Stimulated activated CD4-positive, alpha-beta T cell treated with anti-CD3 and anti-CD28 coated beads, Interleukin-12 subunit alpha, Interleukin-12 subunit beta, amount 100 ng/mL, for 4 hours (primary cell): ENCODE measurements around the gene KCNQ1OT1.
"Not testable (repeated sequence)": the region's sequence is repeated elsewhere in the genome, so short reads cannot be mapped to it uniquely, and the experiment has no call there.

Experiments used
- DNase-seq: peaks from one replicate; pipeline ENCODE4 v3.0.0-alpha.2; 2020

The KCNQ1OT1 gene

DNA sequence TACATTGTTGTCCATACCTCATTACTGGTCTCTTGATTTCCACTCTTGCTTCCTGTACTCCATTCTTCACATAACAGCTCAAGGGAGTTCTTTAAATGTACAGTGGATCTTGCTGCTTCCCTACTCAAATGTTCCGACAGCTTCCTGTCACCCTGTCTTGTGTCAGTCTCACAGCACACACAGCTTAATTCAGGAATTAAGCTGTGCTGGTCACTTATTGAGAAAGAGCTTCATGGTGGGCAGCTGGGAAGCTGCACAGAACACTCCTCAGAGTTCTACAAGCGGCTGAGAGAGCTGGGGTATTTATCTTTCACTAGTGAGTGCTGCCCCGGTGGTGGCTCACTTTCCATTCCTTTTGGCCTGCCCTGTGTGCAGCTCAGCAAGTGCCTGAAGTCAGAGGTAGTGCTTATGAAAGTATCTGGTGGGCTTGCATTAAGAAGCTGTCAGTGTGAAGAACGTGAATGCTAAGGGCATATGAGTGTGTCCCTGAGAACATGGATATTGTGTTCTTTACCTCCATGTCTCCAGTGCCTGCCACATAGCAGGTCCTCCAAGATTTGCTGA lies 48.7 kb downstream of the KCNQ1OT1 start:
- no peak for DNase-seq

DNA sequence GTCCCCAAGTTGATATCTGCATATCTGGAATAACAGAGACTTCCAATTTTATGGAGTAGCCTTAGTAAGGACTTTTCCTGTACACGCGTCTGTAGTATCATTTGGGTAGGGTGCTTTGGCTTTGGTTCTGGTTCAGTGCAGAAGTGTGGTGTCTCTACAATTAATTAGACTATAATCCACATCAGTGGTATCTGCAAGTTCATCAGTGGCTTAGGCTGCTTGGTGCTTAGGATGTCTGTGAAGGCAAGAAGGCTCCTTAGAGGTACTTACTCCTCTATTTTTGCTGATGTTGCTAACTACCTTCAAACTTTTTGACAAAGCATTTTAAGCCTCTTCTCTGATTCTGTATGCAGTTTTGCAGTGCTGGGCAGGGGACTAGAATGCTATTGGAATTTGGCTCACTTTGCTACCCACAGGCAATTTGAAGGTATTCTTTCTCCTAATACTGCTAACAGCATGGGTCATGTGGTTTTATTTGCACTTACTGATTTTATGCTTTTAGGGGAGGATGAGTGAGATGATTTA lies 49.4 kb downstream of the KCNQ1OT1 start:
- no peak for DNase-seq

DNA sequence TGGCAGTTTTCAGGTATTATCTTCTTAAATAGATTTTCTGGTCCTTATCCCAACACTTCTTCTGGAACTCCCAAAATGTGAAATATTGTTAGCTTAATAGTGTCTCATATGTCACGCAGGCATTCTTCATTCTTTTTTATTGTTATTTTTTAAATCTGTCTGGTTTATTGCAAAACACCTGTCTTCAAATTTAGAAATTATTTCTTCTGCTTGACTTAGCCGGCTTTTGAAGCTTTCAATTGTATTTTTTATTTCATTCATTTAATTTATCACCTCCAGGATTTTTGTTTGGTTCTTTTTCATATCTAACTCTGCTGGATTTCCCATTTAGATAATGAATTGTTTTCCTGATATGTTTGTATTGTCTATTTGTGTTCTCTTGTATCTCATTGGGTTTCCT lies 49.9 kb downstream of the KCNQ1OT1 start:
- no peak for DNase-seq

DNA sequence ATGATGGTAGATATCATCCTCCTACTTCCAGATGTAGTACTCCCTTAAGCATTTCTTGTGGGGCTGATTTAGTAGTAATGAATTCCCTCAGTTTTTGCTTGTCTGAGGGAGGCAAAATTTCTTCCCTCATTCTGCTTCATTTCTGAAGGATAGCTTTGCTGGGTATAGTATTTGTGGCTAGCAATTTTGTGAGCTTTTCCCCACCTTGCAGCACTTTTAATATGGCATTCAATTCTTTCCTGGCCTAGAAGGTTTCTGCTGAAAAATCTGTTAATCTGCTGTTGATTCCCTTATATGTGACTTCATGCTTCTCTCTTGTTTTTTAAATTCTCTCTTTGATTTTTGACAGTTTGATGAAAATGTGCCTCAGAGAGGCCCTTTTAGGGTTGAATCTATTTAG lies 50.4 kb downstream of the KCNQ1OT1 start:
- DNase-seq = no peak

DNA sequence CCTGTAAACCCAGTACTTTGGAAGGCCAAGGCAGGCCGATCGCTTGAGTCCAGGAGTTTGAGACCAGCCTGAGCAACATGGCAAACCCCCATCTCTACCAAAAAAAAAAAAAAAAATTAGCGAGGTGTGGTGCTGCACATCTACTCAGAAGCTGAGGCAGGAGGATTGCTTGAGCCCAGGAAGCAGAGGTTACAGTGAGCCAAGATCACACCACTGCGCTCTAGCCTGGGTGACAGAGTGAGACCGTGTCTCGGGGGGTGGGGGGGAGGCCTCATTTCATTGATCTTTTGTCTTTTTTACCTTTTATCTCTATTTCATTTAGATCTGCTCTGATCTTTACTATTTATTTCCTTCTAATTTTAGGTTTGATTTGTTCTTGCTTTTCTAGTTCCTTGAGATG lies 51.8 kb downstream of the KCNQ1OT1 start:
- DNase-seq = no peak

DNA sequence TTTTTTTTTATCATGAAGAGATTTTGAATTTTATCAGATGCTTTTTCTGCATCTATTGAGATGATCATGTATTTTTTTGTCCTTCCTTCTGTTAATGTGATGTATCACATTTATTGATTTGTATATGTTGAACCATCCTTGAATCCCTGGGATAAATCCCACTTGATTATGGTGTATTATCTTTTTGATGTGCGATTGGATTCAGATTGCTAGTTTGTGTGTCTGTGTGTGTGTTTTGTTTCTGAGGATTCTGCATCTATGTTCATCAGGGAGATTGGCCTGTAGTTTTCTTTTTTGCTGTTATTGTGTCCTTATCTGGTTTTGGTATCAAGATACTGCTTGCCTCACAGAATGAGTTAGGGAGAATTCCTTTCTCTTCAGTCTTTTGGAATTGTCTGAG lies 52.6 kb downstream of the KCNQ1OT1 start:
- DNase-seq = no peak

DNA sequence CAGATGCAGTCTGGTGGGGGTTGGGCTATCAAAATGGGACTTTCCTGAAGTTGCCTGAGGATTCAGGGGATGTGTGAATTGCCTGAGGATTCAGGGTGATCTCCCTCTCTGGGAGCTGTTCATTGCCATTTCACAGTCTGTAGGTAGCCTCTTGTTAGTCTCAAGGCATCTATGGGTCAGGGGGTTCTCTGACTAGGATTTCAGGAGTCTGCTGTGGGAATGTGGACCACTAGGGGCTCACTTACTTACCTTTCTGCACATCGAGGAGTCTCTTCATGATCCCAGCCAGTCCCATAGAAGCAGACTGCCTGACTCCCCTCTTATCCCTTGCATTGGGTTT lies 54.0 kb downstream of the KCNQ1OT1 start:
- no peak for DNase-seq

DNA sequence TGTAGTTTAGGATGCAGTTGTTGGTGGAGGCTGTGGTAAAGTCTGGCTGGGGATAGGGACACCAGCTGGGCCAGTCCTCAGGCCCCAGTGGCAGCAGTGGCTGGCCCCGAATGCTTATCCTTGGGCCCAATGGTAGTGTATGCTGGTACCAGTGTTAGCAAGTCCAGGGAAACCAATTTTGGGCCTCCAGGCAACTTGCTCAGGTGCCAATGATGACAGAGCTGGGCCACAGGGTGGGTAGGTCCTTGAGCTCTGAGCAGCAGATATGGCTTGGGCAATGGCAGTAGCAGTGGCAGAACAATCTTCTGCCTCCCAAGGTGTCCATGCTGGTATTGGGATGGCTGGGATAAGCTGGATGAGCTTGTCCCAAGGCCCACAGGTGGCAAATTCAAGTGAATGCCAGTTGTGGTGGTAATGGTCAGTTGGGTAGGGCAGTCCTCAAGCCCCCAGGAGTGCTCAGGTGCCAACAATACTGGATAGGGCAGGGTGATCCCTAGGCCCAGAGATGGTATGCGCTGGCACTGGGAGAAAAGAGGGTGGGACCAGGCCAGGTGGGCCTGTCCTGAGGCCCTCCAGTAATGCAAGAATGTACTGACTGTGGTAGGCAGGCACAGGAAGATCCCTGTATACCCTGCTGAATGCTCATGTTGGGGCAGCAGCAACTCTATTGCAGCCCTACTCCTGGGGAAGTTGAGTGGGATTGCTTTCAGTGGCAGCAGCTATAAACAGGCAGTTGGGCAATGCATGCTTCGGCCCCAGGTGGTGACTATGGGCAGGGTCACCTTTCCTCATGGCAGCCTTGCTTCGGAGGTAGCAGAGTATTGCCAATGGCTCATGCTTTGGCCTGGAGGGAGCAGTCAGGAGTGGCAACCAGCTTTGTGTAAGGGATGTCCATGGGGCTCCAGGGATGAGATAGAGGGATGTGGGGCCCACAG lies 54.7 kb downstream of the KCNQ1OT1 start:
- DNase-seq = no peak

DNA sequence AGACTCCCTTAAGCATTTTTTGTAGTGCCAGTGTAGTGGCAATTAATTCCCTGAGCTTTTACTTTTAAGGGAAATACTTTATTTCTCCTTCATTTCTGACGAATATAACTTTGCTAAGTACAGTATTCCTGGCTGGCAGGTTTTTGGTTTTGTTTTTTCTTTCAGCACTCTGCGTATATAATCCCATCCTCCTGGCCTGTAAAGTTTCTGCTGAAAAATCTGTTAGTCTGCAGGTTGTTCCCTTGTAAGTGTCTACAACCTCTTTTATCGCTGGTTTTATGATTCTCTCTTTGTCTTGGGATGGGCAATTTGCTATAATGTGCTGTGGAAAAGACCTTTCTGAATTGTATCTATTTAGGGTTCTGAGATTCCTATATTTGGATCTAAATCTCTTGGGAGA lies 56.0 kb downstream of the KCNQ1OT1 start:
- no peak for DNase-seq

DNA sequence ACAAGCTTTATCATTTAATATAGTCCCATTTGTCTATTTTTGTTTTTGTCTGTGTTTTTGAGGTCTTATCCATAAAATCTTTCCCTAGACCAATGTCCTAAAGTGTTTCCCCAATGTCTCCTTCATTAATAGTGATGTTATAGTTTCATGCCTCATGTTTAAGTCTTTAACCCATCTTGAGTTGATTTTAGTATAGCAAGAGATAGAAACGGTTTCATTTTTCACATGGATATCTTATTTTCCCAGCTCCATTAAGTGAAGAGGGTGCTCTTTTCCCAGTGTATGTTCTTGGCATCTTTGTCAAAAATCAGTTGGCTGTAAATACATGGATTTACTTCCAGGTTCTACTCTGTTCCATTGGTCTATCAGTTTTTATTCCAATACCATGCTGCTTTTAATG lies 58.2 kb downstream of the KCNQ1OT1 start:
- DNase-seq = no peak

DNA sequence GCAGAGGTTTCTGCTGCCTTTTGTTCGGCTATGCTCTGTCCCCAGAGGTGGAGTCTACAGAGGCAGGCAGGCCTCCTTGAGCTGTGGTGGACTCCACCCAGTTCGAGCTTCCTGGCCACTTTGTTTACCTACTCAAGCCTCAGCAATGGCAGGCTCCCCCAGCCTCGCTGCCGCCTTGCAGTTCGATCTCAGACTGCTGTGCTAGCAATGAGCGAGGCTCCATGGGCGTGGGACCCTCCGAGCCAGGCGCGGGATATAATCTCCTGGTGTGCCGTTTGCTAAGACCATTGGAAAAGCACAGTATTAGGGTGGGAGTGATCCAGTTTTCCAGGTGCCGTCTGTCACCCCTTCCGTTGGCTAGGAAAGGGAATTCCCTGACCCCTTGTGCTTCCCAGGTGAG lies 60.0 kb downstream of the KCNQ1OT1 start:
- DNase-seq = not testable (repeated sequence)

DNA sequence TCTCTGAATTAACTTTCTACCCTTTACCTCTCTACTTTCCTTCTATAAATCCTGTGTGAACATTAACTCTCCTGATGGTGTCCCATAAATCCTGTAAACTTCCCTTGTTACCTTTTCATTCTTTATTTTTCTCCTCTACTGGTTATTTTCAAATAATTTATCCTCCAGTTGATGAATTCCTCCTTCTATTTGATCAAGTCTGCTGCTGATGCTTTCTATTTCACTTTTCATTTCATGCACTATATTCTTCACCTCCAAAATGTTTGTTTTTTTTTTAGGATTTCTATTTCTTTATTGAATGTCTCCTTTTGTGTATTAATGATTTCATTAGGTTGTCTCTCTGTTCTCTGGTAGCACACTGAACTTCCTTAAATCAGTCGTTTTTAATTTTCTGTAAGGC lies 68.6 kb downstream of the KCNQ1OT1 start:
- DNase-seq = no peak

DNA sequence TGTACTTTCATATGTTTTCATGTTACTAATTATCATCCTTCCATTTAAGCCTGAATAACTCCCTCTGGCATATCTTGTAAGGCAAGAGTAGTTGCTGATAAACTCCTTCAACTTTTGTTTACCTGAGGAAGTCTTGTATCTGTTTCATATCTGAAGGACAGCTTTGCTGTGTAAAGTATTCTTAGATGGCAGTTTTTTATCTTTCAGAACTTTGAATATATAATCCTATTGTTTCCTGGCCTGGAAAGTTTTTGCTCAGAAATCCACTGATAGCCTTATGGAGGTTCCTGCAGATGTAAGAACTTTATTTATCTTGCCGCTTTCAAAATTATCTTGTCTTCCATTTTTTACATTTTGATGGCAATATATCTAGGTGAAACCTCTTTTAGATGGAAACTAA lies 69.1 kb downstream of the KCNQ1OT1 start:
- DNase-seq = no peak

DNA sequence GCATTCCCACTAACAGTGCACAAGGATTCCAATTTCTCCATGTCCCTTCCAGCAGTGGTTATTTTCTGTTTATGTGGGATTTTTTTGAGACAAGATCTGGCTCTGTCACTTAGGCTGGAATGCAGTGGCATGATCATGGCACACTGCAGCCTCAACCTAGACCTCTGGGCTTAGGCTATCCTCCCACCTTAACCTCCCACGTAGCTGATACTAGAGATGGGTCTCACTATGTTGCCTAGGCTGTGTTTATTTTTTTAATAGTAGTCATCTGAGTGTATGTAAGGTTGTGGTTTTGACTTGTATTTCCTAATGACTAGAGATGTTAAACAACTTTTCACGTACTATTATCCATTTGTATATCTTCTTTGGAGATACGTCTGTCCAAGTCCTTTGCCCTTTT lies 74.6 kb downstream of the KCNQ1OT1 start:
- DNase-seq = no peak

DNA sequence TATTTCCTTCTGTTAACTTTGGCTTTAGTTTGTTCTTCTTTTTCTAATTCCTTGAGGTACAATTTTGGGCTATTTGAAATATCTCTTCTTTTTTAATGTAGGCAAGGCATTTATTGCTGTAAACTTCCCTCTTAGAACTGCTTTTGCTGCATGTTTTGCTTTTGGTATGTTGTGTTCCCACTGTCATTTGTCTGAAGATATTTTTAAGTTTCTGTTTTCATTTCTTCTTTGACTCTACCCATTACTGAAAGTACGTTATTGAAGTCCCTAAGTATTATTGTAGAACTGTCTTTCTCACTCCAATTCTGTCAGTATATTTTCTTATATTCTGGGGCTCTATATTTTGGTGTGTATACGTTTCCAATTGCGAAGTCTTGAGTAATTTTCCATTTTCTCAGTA lies 77.9 kb downstream of the KCNQ1OT1 start:
- DNase-seq = no peak

DNA sequence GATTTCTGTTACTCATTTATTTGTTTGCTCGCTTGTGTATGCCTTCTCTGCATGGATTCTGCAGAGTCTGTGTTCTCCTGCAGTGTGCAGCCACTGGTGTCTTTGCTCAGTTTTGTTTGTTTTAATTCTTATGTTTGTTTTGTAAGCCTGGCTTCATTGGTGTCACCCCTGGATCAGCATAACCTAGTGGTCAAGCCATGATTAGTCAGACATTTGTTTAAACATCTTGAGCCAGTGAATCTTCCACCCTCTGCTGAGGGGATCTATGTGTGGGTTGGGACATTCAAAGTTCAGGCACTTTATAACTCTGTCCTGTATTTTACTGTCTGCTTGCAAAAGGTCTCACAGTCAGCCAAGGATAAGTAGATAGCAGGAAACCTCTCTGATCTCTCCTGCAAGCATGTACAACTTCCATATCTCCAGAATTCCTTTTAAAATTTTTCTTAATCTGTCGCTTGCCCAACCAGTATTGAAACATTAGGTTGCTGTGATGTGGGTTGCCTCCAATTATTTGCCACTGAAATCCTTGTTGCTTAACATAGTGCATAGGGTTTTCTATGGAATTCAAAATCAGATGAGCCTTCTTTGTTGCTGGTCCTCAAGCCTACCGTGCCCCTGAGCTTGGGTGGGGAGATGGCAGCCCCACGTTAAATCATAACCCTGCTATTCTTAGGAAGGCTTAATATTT lies 86.8 kb downstream of the KCNQ1OT1 start:
- DNase-seq = no peak

DNA sequence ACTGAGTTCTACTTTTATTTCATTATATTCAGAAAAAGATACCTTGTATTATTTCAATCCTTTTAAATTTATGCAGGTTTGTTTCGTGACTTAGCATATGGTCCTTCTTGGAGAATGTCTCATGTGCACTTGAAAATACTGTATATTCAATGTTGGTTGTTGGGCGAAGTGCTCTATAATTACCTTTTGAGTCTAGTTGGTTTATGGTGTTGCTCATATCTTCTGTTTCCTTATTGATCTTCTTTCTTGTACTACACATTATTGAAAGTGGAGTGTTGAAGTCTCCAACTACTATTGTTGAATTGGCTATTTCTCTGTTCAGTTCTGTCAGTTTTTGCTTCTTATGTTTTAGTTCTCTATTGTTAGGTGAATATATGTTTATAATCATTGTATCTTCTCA lies 90.4 kb downstream of the KCNQ1OT1 start:
- no peak for DNase-seq

DNA sequence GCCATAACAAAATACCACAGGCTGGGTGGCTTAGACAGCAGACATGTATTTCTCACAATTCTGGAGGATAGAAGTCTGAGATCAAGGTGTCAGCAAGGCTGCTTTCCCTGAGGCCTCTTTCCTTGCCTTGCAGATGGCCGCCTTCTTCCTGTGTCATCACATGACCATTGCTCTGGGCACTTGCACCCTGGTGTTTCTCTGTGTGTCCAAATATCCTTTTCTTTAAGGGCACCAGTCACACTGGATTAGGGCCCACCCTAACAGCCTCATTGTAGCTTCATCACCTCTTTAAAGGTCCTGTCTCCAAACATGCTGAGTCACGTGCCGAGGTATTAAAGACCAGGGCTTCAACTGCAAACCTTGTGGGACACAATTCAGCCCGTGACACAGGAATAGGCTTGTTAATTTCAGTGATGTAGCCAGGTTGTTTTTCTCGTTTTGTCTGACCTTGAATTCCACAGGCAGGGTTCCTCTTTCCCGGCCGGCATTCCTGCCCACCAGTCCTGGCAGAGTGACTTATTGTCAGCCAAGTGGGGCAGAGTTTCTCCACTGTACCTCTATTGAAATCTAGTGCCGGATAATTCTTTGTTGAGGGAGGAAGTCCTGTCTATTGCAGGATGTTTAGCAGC lies 100.1 kb downstream of the KCNQ1OT1 start:
- DNase-seq = no peak

DNA sequence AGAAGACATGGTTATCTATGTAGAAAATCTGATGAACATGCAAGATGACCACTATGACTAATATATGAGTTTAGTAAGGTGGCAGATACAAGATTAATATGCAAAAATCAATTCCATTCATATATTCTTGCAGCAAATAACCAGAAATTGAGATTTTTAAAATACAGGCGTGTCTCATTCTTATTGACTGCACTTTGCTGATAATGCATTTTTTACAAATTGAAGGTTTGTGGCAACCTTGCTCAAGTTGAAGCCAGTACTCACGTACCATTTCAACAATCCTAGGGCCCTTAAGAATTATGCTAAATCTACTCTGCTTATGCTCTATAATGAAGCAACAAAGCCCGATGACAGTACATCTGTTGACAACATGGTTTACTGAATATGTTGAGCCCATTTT lies 104.6 kb downstream of the KCNQ1OT1 start:
- DNase-seq = no peak

DNA sequence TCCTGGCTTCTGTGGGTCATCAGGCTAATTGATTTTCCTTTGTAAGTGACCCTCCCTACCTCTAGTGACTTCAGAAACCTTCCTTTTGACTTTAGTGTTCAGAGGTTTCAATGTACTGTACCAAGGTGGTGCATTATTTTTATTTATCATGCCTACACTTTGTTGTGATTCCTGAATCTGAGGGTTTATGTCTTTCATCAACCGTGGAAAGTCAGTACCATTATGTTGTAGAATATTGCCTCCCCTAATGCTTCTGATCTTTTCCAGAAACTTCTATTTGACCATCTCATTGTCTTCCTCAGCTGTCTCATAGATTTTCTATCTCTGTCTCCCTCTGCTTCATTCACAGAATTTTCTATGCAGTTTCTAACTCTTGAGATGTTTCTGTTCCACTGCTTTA lies 105.5 kb downstream of the KCNQ1OT1 start:
- DNase-seq = no peak

DNA sequence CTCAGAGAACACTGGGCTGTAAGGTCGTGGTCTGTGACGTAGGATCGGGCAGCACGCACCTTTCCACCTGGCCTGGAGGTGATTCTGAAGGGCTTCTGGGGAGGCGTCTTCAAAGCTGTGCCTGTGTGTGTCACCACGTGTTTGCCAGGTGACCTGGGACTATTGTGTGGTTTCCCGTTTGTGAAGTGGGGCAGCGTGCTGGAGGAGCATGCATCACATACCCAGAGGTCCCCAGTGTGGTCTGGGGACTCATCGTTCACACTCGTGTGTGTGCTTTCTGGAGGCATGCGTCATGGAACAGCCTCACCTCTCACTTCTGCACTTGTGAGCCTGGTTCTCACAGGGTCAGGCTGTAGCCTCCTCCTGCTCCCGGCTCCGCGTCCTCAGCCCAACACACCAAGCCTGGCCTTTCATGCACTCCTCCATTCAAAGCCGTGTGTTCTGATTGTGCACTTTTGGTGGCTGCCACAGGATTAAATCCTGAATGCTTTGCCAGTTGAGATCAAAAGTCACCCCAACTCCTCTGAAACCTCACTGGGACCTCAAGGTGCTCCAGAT lies 106.3 kb downstream of the KCNQ1OT1 start:
- DNase-seq = no peak

DNA sequence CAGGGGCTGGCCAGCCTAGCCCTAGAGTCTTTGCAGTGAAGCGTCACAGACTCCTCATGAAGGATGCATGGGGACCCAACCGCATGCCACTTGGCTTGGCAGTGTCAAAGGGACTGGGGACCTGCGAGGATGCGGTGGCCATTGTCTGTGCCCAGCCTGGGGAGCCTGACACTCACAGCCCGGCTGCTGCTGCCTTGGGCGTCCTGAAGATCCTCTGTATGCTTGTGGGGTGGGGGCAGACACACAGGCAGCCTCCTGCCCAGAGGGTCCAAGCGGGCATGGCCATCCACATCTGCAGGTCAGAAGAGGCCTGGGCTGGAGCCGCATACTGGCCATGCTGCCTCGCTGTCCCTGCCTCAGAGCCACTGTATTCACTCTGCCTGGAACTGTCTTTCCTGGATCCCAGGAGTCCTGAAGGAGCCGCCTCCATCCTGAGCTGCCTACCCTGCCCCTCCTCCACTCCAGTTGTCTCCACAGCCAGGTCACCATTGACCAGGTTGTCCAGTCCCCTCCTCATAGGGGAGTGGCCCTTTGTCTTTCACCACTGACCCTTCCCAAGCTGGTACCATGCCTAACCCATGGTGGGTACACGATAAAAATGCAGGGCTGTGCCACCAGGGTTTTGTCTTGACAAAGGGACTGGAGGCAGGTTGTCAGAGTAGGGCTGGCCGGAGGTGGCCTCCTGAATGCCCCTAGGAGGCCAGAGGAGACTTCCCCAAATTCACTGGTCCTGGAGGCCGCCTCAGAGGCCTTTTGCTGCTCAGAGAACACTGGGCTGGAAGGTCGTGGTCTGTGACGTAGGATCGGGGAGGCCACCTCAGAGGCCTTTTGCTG lies 107.0 kb downstream of the KCNQ1OT1 start:
- no peak for DNase-seq
